CD14-positive monocyte (primary cell): ENCODE measurements around the gene PDZK1IP1. TPM values are rescaled to one million over a fixed set of nuclear protein-coding genes. Genes with fewer than 3 reads are reported as not detected.
"Not testable (repeated sequence)": the region's sequence is repeated elsewhere in the genome, so short reads cannot be mapped to it uniquely, and the experiment has no call there.

Experiments used
- DNase-seq, 3 donors: peaks; one replicate each; pipeline ENCODE4 v3.0.0-alpha.2; 2011 to 2022
- H2AFZ ChIP-seq: 2 replicates; pipeline ENCODE4 v1.6.0; 2012; ENCODE audit warnings: mild to moderate bottlenecking, low read depth, low read length, inconsistent platforms; ENCODE audit not compliant: insufficient read depth, poor library complexity, severe bottlenecking
- H3K27ac ChIP-seq, 2 donors: 1 replicate in 1 of 2; 2 replicates in 1 of 2; pipeline ENCODE4 v1.5.1; 2012 to 2013; ENCODE audit warnings: low read length in 2 of 2, control low read depth in 1 of 2, inconsistent platforms in 1 of 2, low read depth in 1 of 2, mild to moderate bottlenecking in 1 of 2
- H3K27me3 ChIP-seq, 2 donors: one replicate each; pipeline versions ENCODE4 v1.6.0 to v1.6.1; 2011 to 2013; ENCODE audit warnings: low read length in 2 of 2; ENCODE audit not compliant: control insufficient read depth in 2 of 2, insufficient read depth in 2 of 2
- H3K36me3 ChIP-seq, 2 donors: replicated peaks in 1 of 2; 1 replicate in 1 of 2; 2 replicates in 1 of 2; pipeline versions ENCODE4 v1.5.1 to v1.6.1; 2012 to 2013; ENCODE audit warnings: low read length in 2 of 2, control low read depth in 1 of 2, inconsistent platforms in 1 of 2, mild to moderate bottlenecking in 1 of 2; ENCODE audit not compliant: insufficient read depth in 2 of 2, control insufficient read depth in 1 of 2
- H3K4me1 ChIP-seq, 2 donors: 1 replicate in 1 of 2; 2 replicates in 1 of 2; pipeline versions ENCODE4 v1.5.1 to v1.6.1; 2012 to 2013; ENCODE audit warnings: low read length in 2 of 2, control low read depth in 1 of 2, inconsistent platforms in 1 of 2, mild to moderate bottlenecking in 1 of 2, moderate library complexity in 1 of 2; ENCODE audit not compliant: insufficient read depth in 2 of 2, control insufficient read depth in 1 of 2
- H3K4me2 ChIP-seq: replicated peaks from 2 replicates; pipeline ENCODE3; 2012; ENCODE audit warnings: low read length, moderate library complexity, mild to moderate bottlenecking; ENCODE audit not compliant: poor library complexity, severe bottlenecking; ENCODE audit errors: extremely low read depth
- H3K4me3 ChIP-seq, 3 experiments: fragments of 200-600 bp in 1 of 3; sonication (generic) in 1 of 3; replicated peaks in 1 of 3; 1 replicate in 2 of 3; 2 replicates in 1 of 3; pipeline ENCODE4 v1.5.1; 2011 to 2013; ENCODE audit warnings: low read length in 3 of 3, mild to moderate bottlenecking in 3 of 3, control low read depth in 2 of 3, low read depth in 2 of 3, inconsistent platforms in 1 of 3, moderate library complexity in 1 of 3
- H3K79me2 ChIP-seq: 2 replicates; pipeline ENCODE4 v1.6.0; 2012; ENCODE audit warnings: mild to moderate bottlenecking, control low read depth, inconsistent platforms, low read length, moderate library complexity; ENCODE audit not compliant: insufficient read depth
- H3K9ac ChIP-seq: 2 replicates; pipeline ENCODE4 v1.6.0; 2017; ENCODE audit warnings: low read length, mild to moderate bottlenecking; ENCODE audit not compliant: insufficient read depth, poor library complexity, severe bottlenecking
- H3K9me3 ChIP-seq, 2 donors: replicated peaks in 1 of 2; 1 replicate in 1 of 2; 2 replicates in 1 of 2; pipeline versions ENCODE4 v1.5.1 to v1.6.1; 2012 to 2013; ENCODE audit warnings: low read length in 2 of 2, control low read depth in 1 of 2; ENCODE audit not compliant: control insufficient read depth in 1 of 2, insufficient read depth in 1 of 2
- H4K20me1 ChIP-seq: 2 replicates; pipeline ENCODE4 v1.6.0; 2012; ENCODE audit warnings: mild to moderate bottlenecking, low read length, control low read depth, moderate library complexity; ENCODE audit not compliant: insufficient read depth
- H3K27ac Mint-ChIP-seq, 7 donors: one replicate each; pipeline ENCODE4 v1.8.0; 2020; ENCODE audit warnings: mild to moderate bottlenecking in 7 of 7, mixed read lengths in 7 of 7, moderate library complexity in 6 of 7, inconsistent platforms in 2 of 7
- H3K27me3 Mint-ChIP-seq, 3 donors: one replicate each; pipeline ENCODE4 v1.8.0; 2021 to 2022; ENCODE audit warnings: low read depth in 3 of 3, mild to moderate bottlenecking in 3 of 3, mixed read lengths in 3 of 3, moderate library complexity in 3 of 3, inconsistent platforms in 1 of 3
- H3K36me3 Mint-ChIP-seq, 2 donors: one replicate each; pipeline ENCODE4 v1.8.0; 2020; ENCODE audit warnings: mixed read lengths in 2 of 2, inconsistent platforms in 1 of 2, mild to moderate bottlenecking in 1 of 2
- H3K4me1 Mint-ChIP-seq: one replicate; pipeline ENCODE4 v1.8.0; 2020; ENCODE audit warnings: mild to moderate bottlenecking, mixed read lengths
- H3K4me3 Mint-ChIP-seq, 2 donors: one replicate each; pipeline ENCODE4 v1.8.0; 2020; ENCODE audit warnings: mild to moderate bottlenecking in 2 of 2, mixed read lengths in 2 of 2, moderate library complexity in 1 of 2
- H3K9me3 Mint-ChIP-seq, 7 donors: one replicate each; pipeline ENCODE4 v1.8.0; 2020 to 2022; ENCODE audit warnings: mixed read lengths in 7 of 7, mild to moderate bottlenecking in 6 of 7, moderate library complexity in 6 of 7, inconsistent platforms in 2 of 7
- WGBS: methylation state at CpG from one replicate; pipeline ENCODE4 v1.1.5; 2013; ENCODE audit warnings: missing lambda C conversion rate; ENCODE audit not compliant: insufficient coverage; 5-methylcytosine and 5-hydroxymethylcytosine counted together
- intact Hi-C, 2 donors: fragments of 100-400 bp; cut with micrococcal nuclease; formaldehyde crosslinking; loops; one replicate each; pipeline versions ENCODE4 v1.15.0 to v1.15.1; 2023
- polyA plus RNA-seq, 3 donors: library from polyadenylated mRNA; depleted of rRNA in 1 of 3; unstranded in 2 of 3; stranded (reverse) in 1 of 3; fragments of 300-500 nt in 2 of 3; fragments of >200 nt in 1 of 3; fragmentation: Illumina TruSeq in 2 of 3; gene quantifications; 1 replicate in 2 of 3; 2 replicates in 1 of 3; pipeline ENCODE4 v1.2.3, GENCODE V29; 2012 to 2021
- TF ChIP-seq, protein P1 (sequence below): fragments of 200-600 bp; IDR thresholded peaks from one replicate; pipeline ENCODE4 v1.8.0; 2022; ENCODE audit warnings: antibody characterized with exemption, mild to moderate bottlenecking

Gene PDZK1IP1
- polyA plus RNA-seq, 3 donors: 1.4 TPM; not detected in 2

DNA sequence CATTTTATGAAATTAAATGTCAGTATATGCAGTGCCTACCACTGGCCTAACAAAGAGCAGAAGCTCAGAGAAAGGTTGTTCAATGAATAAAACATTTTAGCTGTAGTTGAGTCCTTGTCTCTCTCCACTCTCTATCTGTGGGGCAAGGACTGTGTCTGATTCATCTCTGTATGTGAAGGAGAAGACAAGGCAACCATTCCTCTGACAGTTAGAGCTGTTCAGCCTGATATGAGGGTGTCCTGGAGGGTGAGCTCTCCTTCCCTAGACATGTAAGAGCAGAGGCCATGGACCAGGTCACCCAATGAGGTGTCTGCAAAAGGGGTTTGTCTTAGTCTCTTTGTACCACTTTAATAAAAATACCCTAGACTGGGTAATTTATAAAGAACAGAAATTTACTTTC, 4.5 kb upstream of the PDZK1IP1 start:
- Mint-ChIP-seq H3K27me3 (peaks cover 4 to 11% (median 9%) of the 10 kb centered on the region in 3 donors), H3K9me3 (peaks cover 0 to 3% (median 0%) of the 10 kb centered on the region in 7 donors), H3K4me1 (peaks cover 6% of the 10 kb centered on the region), H3K36me3 (no peaks in the 10 kb centered on the region), H3K4me3 (no peak overlapping the region), H3K27ac (no peak overlapping the region)
- H3K79me2 ChIP-seq: no peaks in the 10 kb centered on the region
- H2AFZ ChIP-seq: no peak overlapping the region
- TF ChIP-seq, protein P1, sequence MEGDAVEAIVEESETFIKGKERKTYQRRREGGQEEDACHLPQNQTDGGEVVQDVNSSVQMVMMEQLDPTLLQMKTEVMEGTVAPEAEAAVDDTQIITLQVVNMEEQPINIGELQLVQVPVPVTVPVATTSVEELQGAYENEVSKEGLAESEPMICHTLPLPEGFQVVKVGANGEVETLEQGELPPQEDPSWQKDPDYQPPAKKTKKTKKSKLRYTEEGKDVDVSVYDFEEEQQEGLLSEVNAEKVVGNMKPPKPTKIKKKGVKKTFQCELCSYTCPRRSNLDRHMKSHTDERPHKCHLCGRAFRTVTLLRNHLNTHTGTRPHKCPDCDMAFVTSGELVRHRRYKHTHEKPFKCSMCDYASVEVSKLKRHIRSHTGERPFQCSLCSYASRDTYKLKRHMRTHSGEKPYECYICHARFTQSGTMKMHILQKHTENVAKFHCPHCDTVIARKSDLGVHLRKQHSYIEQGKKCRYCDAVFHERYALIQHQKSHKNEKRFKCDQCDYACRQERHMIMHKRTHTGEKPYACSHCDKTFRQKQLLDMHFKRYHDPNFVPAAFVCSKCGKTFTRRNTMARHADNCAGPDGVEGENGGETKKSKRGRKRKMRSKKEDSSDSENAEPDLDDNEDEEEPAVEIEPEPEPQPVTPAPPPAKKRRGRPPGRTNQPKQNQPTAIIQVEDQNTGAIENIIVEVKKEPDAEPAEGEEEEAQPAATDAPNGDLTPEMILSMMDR: no peak
- H3K4me2 ChIP-seq: no peak overlapping the region
- no peaks in the 10 kb centered on the region for H3K4me1 ChIP-seq
- no peak overlapping the region for H3K9ac ChIP-seq
- no peaks in the 10 kb centered on the region for H3K36me3 ChIP-seq
- no peak overlapping the region for H3K27ac ChIP-seq
- no peak for DNase-seq
- H3K4me3 ChIP-seq: no peak overlapping the region
- no peaks in the 10 kb centered on the region for H4K20me1 ChIP-seq
- no peaks in the 10 kb centered on the region for H3K9me3 ChIP-seq
- H3K27me3 ChIP-seq: no peaks in the 10 kb centered on the region
- intact Hi-C loops: loop anchor here (5.0 kb wide), 2 partner anchors 68 to 513 kb away; no protein-coding TSS in a partner anchor

DNA sequence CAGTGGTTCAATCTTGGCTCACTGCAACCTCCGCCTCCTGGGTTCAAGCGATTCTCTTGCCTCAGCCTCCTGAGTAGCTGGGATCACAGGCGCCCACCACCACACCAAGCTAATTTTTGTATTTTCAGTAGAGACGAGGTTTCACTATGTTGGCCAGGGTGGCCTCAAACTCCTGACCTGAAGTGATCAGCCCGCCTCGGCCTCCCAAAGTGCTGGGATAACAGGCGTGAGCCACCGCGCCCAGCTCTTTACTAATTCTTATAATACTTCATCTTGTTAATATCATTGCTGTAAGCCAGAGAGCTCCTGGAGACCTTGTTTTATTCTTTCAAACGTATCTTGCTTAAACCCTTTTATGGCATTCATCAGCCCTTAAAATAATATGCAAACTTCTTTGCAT, 3.7 kb upstream of the PDZK1IP1 start:
- not testable (repeated sequence) for H3K9me3 ChIP-seq, H3K4me1 Mint-ChIP-seq, H3K4me3 Mint-ChIP-seq, H3K4me3 ChIP-seq, H3K79me2 ChIP-seq, H3K27me3 ChIP-seq, H3K4me1 ChIP-seq, H3K9ac ChIP-seq, H3K9me3 Mint-ChIP-seq, H3K36me3 Mint-ChIP-seq, H3K27me3 Mint-ChIP-seq, H3K27ac Mint-ChIP-seq, H3K36me3 ChIP-seq, DNase-seq, H3K4me2 ChIP-seq, H4K20me1 ChIP-seq, H2AFZ ChIP-seq, H3K27ac ChIP-seq
- intact Hi-C loops: loop anchor here (2.0 to 5.0 kb wide), 3 partner anchors 69 to 514 kb away; no protein-coding TSS in a partner anchor
- 98% methylated on average over 8 of the region's 10 CpGs for WGBS
